A549 (cell line): ENCODE data around the gene HGFAC. TPM values are rescaled to one million over a fixed set of nuclear protein-coding genes. Genes with fewer than 3 reads are reported as not detected.
A peak's percentile ranks its signal among the peaks of the same experiment; 100 is the strongest.

ENCODE experiments used
- ATAC-seq, 2 experiments: fragments of 200-7000 bp in 1 of 2; fragments of >200 bp in 1 of 2; cut with Nextera tagmentation in 1 of 2; cut with Tn5 transposase in 1 of 2; 3 replicates each; pipeline versions ENCODE4 v1.8.0 to v1.9.1; 2018 to 2020; ENCODE audit warnings: mild to moderate bottlenecking in 1 of 2, moderate library complexity in 1 of 2
- CTCF ChIA-PET: fragments of 300-600 bp; sonication (Branson Sonifier 250); formaldehyde crosslinking; extraction: SDS; loops from one replicate; lab custom pipeline; 2021; ENCODE audit warnings: antibody characterized with exemption, inconsistent platforms; lab: Yijun Ruan, JAX
- POLR2A ChIA-PET: fragments of 350-600 bp; formaldehyde crosslinking; extraction: SDS; loops from one replicate; lab custom pipeline; 2021; ENCODE audit warnings: antibody characterized with exemption, inconsistent platforms; lab: Yijun Ruan, JAX
- DNase-seq, 2 experiments: peaks; one replicate each; pipeline versions ENCODE4 v3.0.0 to v3.0.0-alpha.2; 2011 to 2016; ENCODE audit warnings: low read depth in 1 of 2, low spot score in 1 of 2
- FAIRE-seq: peaks from 2 replicates; lab custom pipeline; 2011; peaks lifted over from hg19 to GRCh38; lab: Jason Lieb, UNC
- H3K27ac ChIP-seq, 2 experiments: fragments of >200 bp; sonication (Bioruptor Twin); formaldehyde crosslinking; 3 replicates each; pipeline ENCODE4 v1.5.1; 2016 to 2017
- H3K4me1 ChIP-seq: fragments of >200 bp; sonication (Bioruptor Twin); formaldehyde crosslinking; 3 replicates; pipeline ENCODE4 v1.6.1; 2016
- H3K4me2 ChIP-seq: fragments of >200 bp; sonication (Bioruptor Twin); formaldehyde crosslinking; 3 replicates; pipeline ENCODE4 v1.6.1; 2016
- H3K4me3 ChIP-seq: fragments of >200 bp; sonication (Bioruptor Twin); formaldehyde crosslinking; 3 replicates; pipeline ENCODE4 v1.5.1; 2016
- H3K9me3 ChIP-seq: fragments of >200 bp; sonication (Bioruptor Twin); formaldehyde crosslinking; 3 replicates; pipeline ENCODE4 v1.6.1; 2016
- CBX8 ChIP-seq: fragments of 200-600 bp; sonication (generic); IDR thresholded peaks from 2 replicates; pipeline ENCODE4 v1.6.1; 2016
- CEBPB ChIP-seq, 2 experiments: fragments of >200 bp in 1 of 2; sonication (Bioruptor Twin) in 1 of 2; formaldehyde crosslinking in 1 of 2; IDR thresholded peaks; 2 replicates each; pipeline ENCODE4 v1.6.1; 2012 to 2016
- CHD2 ChIP-seq: fragments of 150-350 bp; IDR thresholded peaks from 2 replicates; pipeline ENCODE4 v1.6.1; 2014; ENCODE audit warnings: low read length; ENCODE audit not compliant: partially characterized antibody
- CTCF ChIP-seq: fragments of >200 bp; sonication (Bioruptor Twin); formaldehyde crosslinking; IDR thresholded peaks from 3 replicates; pipeline ENCODE4 v1.5.1; 2016
- ELK1 ChIP-seq: fragments of 150-350 bp; IDR thresholded peaks from 2 replicates; pipeline ENCODE4 v1.6.1; 2014; ENCODE audit warnings: low read depth, mild to moderate bottlenecking, low read length
- ESRRA ChIP-seq: fragments of 150-350 bp; IDR thresholded peaks from 2 replicates; pipeline ENCODE4 v1.6.1; 2014; ENCODE audit warnings: mild to moderate bottlenecking, low read length, borderline replicate concordance
- FOXS1 ChIP-seq: fragments of 250-450 bp; sonication (Bioruptor Pico); IDR thresholded peaks from 2 replicates; pipeline ENCODE4 v1.5.0; 2020; ENCODE audit warnings: mild to moderate bottlenecking, moderate library complexity
- GATA3 ChIP-seq: IDR thresholded peaks from 2 replicates; pipeline ENCODE4 v1.6.1; 2012; ENCODE audit warnings: borderline replicate concordance
- HDAC2 ChIP-seq: fragments of 200-600 bp; sonication (generic); IDR thresholded peaks from 2 replicates; pipeline ENCODE4 v1.6.1; 2016
- HES2 ChIP-seq: fragments of >200 bp; sonication (Bioruptor Twin); formaldehyde crosslinking; IDR thresholded peaks from 2 replicates; pipeline ENCODE4 v1.6.1; 2016
- HOXA7 ChIP-seq: fragments of 250-450 bp; sonication (Bioruptor Pico); IDR thresholded peaks from 2 replicates; pipeline ENCODE4 v1.5.0; 2020; ENCODE audit warnings: mild to moderate bottlenecking, moderate library complexity
- KDM1A ChIP-seq: fragments of 200-600 bp; sonication (generic); IDR thresholded peaks from 2 replicates; pipeline ENCODE4 v1.6.1; 2016; ENCODE audit warnings: low read depth, mild to moderate bottlenecking
- MAFK ChIP-seq: fragments of 450-650 bp; IDR thresholded peaks from 2 replicates; pipeline ENCODE4 v1.6.1; 2014; ENCODE audit not compliant: partially characterized antibody
- NFE2L2 ChIP-seq: fragments of 150-350 bp; conservative IDR thresholded peaks from 2 replicates; pipeline ENCODE4 v1.6.1; 2014; ENCODE audit warnings: low read length
- PHF8 ChIP-seq: fragments of 200-600 bp; sonication (generic); IDR thresholded peaks from 2 replicates; pipeline ENCODE4 v1.6.1; 2016; ENCODE audit warnings: low read depth, mild to moderate bottlenecking, antibody characterized with exemption, moderate library complexity, borderline replicate concordance
- POLR2A ChIP-seq: IDR thresholded peaks from 2 replicates; pipeline ENCODE4 v1.6.1; 2012; ENCODE audit warnings: mild to moderate bottlenecking, low read length
- POLR2AphosphoS2 ChIP-seq: conservative IDR thresholded peaks from 2 replicates; pipeline ENCODE4 v1.6.1; 2012; ENCODE audit warnings: low read length, improper control_type of control experiment, inconsistent platforms
- RCOR1 ChIP-seq: fragments of 150-350 bp; IDR thresholded peaks from 2 replicates; pipeline ENCODE4 v1.6.1; 2014; ENCODE audit warnings: antibody characterized with exemption, low read length, low read depth
- RFX5 ChIP-seq: fragments of 450-650 bp; IDR thresholded peaks from 2 replicates; pipeline ENCODE4 v1.7.1; 2014; ENCODE audit warnings: antibody characterized with exemption, mild to moderate bottlenecking, moderate library complexity
- RNF2 ChIP-seq: fragments of 200-600 bp; sonication (generic); IDR thresholded peaks from 2 replicates; pipeline ENCODE4 v1.6.1; 2016; ENCODE audit warnings: low read depth, mild to moderate bottlenecking, antibody characterized with exemption, moderate library complexity, borderline replicate concordance
- SREBF2 ChIP-seq: fragments of 450-650 bp; IDR thresholded peaks from 2 replicates; pipeline ENCODE4 v1.6.1; 2014; ENCODE audit warnings: mild to moderate bottlenecking, moderate library complexity
- TFCP2L1 ChIP-seq: fragments of 250-450 bp; sonication (Bioruptor Pico); IDR thresholded peaks from 2 replicates; pipeline ENCODE4 v1.5.0; 2021; ENCODE audit warnings: mild to moderate bottlenecking
- TP53 ChIP-seq: fragments of 250-450 bp; sonication (Bioruptor Pico); IDR thresholded peaks from 2 replicates; pipeline ENCODE4 v1.5.0; 2021; ENCODE audit warnings: mild to moderate bottlenecking, moderate library complexity
- ZC3H11A ChIP-seq: fragments of 450-650 bp; IDR thresholded peaks from 2 replicates; pipeline ENCODE4 v1.6.1; 2014; ENCODE audit warnings: antibody characterized with exemption, mild to moderate bottlenecking
- ZFP36 ChIP-seq: fragments of 450-650 bp; IDR thresholded peaks from 2 replicates; pipeline ENCODE4 v1.6.1; 2014; ENCODE audit warnings: borderline replicate concordance; ENCODE audit not compliant: partially characterized antibody
- ZNF302 ChIP-seq: fragments of 250-450 bp; sonication (Bioruptor Pico); IDR thresholded peaks from 2 replicates; pipeline ENCODE4 v1.9.0; 2021; ENCODE audit warnings: inconsistent platforms, mild to moderate bottlenecking, moderate library complexity
- WGBS: methylation state at CpG from one replicate; pipeline ENCODE4 v1.1.6; 2017; ENCODE audit errors: missing lambda C conversion rate; 5-methylcytosine and 5-hydroxymethylcytosine counted together
- polyA plus RNA-seq, 4 experiments: library from polyadenylated mRNA; depleted of rRNA in 3 of 4; stranded (reverse); fragments of >200 nt; fragmentation: RNase III in 1 of 4; extraction: RNeasy Plus Mini Kit Qiagen cat#74134 plus additional on column Dnase treatment in 1 of 4; gene quantifications; 2 replicates in 3 of 4; 3 replicates in 1 of 4; pipeline ENCODE4 v1.2.3, GENCODE V29; 2011 to 2017

HGFAC gene
- polyA plus RNA-seq, 2 of the 4 experiments (the other 2 are of a cell fraction), result 0.25 TPM; not detected in 1

- no peaks in the 10 kb centered on the region for H3K4me1 ChIP-seq
- no peak overlapping the region for H3K27ac ChIP-seq
- no peak overlapping the region for H3K4me2 ChIP-seq
- ChIA-PET POLR2A (no interaction called here), CTCF (interaction anchor here (1.7 kb wide), 1 partner anchor 26 kb away, joined by 4 read pairs; no protein-coding TSS in a partner anchor)
- H3K4me3 ChIP-seq, result no peak overlapping the region
- ATAC-seq (no peak), FAIRE-seq (no peak), DNase-seq (no peak)
- no peaks in the 10 kb centered on the region for H3K9me3 ChIP-seq
- TF ChIP-seq POLR2A (no peak), HES2 (no peak), HOXA7 (CRISPR knock-in tag) (no peak), FOXS1 (CRISPR knock-in tag) (no peak), TFCP2L1 (CRISPR knock-in tag) (no peak), RCOR1 (no peak), ESRRA (no peak), ZNF302 (CRISPR knock-in tag) (no peak), KDM1A (no peak), CBX8 (no peak), GATA3 (no peak), RNF2 (no peak), PHF8 (no peak)
- 90% methylated on average over 16 of the region's 21 CpGs for WGBS
These were observed 24.3 kb upstream of the HGFAC start for GRCh38 chr4:3417448-3417847.

- H3K4me1 ChIP-seq, result no peaks in the 10 kb centered on the region
- no peak overlapping the region for H3K27ac ChIP-seq
- FAIRE-seq, result no peak
- H3K9me3 ChIP-seq, result no peaks in the 10 kb centered on the region
- peak; percentile 62 to 79; a peak in 4 of 6 replicates for ATAC-seq
- WGBS, result 88% methylated on average over 22 of the region's 22 CpGs
- H3K4me2 ChIP-seq, result no peak overlapping the region
- no peak overlapping the region for H3K4me3 ChIP-seq
- peak; percentile 19; the same call in 1 of the 3 replicates for TF ChIP-seq CTCF
- TF ChIP-seq ELK1, result no peak
- no peak for DNase-seq
- ChIA-PET POLR2A (no interaction called here), CTCF (interaction anchor here (0.6 to 2.2 kb wide), 4 partner anchors 10 to 25 kb away, joined by 4 to 7 read pairs (median 4); partner anchors contain the start of gene HGFAC)
These were observed 23.6 kb upstream of the HGFAC start for GRCh38 chr4:3418029-3418762.

- H3K9me3 ChIP-seq, result no peaks in the 10 kb centered on the region
- H3K27ac ChIP-seq, result no peak overlapping the region
- TF ChIP-seq RFX5, result no peak
- TF ChIP-seq NFE2L2, result no peak
- TF ChIP-seq HDAC2, result no peak
- TF ChIP-seq SREBF2, result no peak
- TF ChIP-seq MAFK, result no peak
- TF ChIP-seq KDM1A, result no peak
- no peak for TF ChIP-seq TFCP2L1 (CRISPR knock-in tag)
- TF ChIP-seq ZC3H11A, result no peak
- TF ChIP-seq TP53 (CRISPR knock-in tag), result no peak
- TF ChIP-seq POLR2AphosphoS2, result no peak
- no peak for TF ChIP-seq CHD2
- no peak for TF ChIP-seq CEBPB (IDR thresholded peaks at IDR 0.05)
- no peak for TF ChIP-seq ZFP36
- no peak overlapping the region for H3K4me3 ChIP-seq
- no peak for DNase-seq
- H3K4me1 ChIP-seq, result no peaks in the 10 kb centered on the region
- ATAC-seq, result no peak
- POLR2A ChIA-PET, result no interaction called here
- no peak for FAIRE-seq
- H3K4me2 ChIP-seq, result no peak overlapping the region
- 88% methylated on average over 12 of the region's 15 CpGs for WGBS
- CTCF ChIA-PET, result interaction anchor here (1.8 to 2.2 kb wide), 2 partner anchors 10 to 21 kb away, joined by 4 to 7 read pairs; partner anchors contain the start of gene HGFAC
These were observed 21.7 kb upstream of the HGFAC start for GRCh38 chr4:3419836-3420605.
